Measurements from ENCODE around the gene MYOM3. TPM values are rescaled to one million over a fixed set of nuclear protein-coding genes. Genes with fewer than 3 reads are reported as not detected.
A peak's percentile ranks its signal among the peaks of the same experiment; 100 is the strongest.

Gene MYOM3
- total RNA-seq, 1 experiment from 2014 or later: not detected

- H3K4me1 ChIP-seq (ENCODE audit: insufficient read depth, low read length, poor library complexity, severe bottlenecking): no peaks in the 10 kb centered on the region
- ChIA-PET POLR2A (ENCODE audit: low non-redundant PET) (no interaction called here), CTCF (no interaction called here)
- no peak overlapping the region for H3K27ac ChIP-seq (ENCODE audit: low read depth, low read length, poor library complexity, severe bottlenecking)
- no peaks in the 10 kb centered on the region for H3K27me3 ChIP-seq (replicated peaks; ENCODE audit: insufficient read depth, low read depth, low read length, poor library complexity)
- no peaks in the 10 kb centered on the region for H3K36me3 ChIP-seq (ENCODE audit: insufficient read depth, low read length, poor library complexity, severe bottlenecking)
- no peak overlapping the region for H3K4me3 ChIP-seq (ENCODE audit: low read depth, low read length, poor library complexity, severe bottlenecking)
- TF ChIP-seq EZH2 (IDR thresholded peaks at IDR 0.05; ENCODE audit: borderline replicate concordance, low read depth, low read length, poor library complexity, severe bottlenecking) (no peak), CTCF (conservative IDR thresholded peaks at IDR 0.05; ENCODE audit: low read depth, low read length) (peak; percentile 17; the same call in 1 of the 2 replicates)
- no peak for DNase-seq (ENCODE audit: low spot score)
- no TSS peak for BruUV-seq (replicated peaks)
- intact Hi-C loops (cut with micrococcal nuclease; ENCODE audit: unreplicated experiment): no loop called here
- no peaks in the 10 kb centered on the region for H3K9me3 ChIP-seq (ENCODE audit: low read depth, low read length, poor library complexity, severe bottlenecking)
Observed at GRCh38 chr1:24157918-24158481, 46.1 kb upstream of the MYOM3 start.

GRCh38 chr1:24156542-24157260, 44.8 kb upstream of the MYOM3 start:
- ChIA-PET POLR2A (ENCODE audit: low non-redundant PET) (no interaction called here), CTCF (no interaction called here)
- BruUV-seq (replicated peaks): no TSS peak
- DNase-seq (ENCODE audit: low spot score): no peak
- no peaks in the 10 kb centered on the region for H3K36me3 ChIP-seq (ENCODE audit: insufficient read depth, low read length, poor library complexity, severe bottlenecking)
- no peaks in the 10 kb centered on the region for H3K4me1 ChIP-seq (ENCODE audit: insufficient read depth, low read length, poor library complexity, severe bottlenecking)
- no peak for TF ChIP-seq EZH2 (IDR thresholded peaks at IDR 0.05; ENCODE audit: borderline replicate concordance, low read depth, low read length, poor library complexity, severe bottlenecking)
- TF ChIP-seq CTCF (conservative IDR thresholded peaks at IDR 0.05; ENCODE audit: low read depth, low read length): no peak
- no peak overlapping the region for H3K4me3 ChIP-seq (ENCODE audit: low read depth, low read length, poor library complexity, severe bottlenecking)
- intact Hi-C loops (cut with micrococcal nuclease; ENCODE audit: unreplicated experiment): no loop called here
- no peak overlapping the region for H3K27ac ChIP-seq (ENCODE audit: low read depth, low read length, poor library complexity, severe bottlenecking)
- no peaks in the 10 kb centered on the region for H3K9me3 ChIP-seq (ENCODE audit: low read depth, low read length, poor library complexity, severe bottlenecking)
- no peaks in the 10 kb centered on the region for H3K27me3 ChIP-seq (replicated peaks; ENCODE audit: insufficient read depth, low read depth, low read length, poor library complexity)

- intact Hi-C loops (cut with micrococcal nuclease; ENCODE audit: unreplicated experiment): no loop called here
- BruUV-seq (replicated peaks): no TSS peak
- TF ChIP-seq EZH2 (IDR thresholded peaks at IDR 0.05; ENCODE audit: borderline replicate concordance, low read depth, low read length, poor library complexity, severe bottlenecking): no peak
- TF ChIP-seq CTCF (conservative IDR thresholded peaks at IDR 0.05; ENCODE audit: low read depth, low read length): peak; percentile 25; the same call in 1 of the 2 replicates
- H3K9me3 ChIP-seq (ENCODE audit: low read depth, low read length, poor library complexity, severe bottlenecking): no peaks in the 10 kb centered on the region
- no peaks in the 10 kb centered on the region for H3K36me3 ChIP-seq (ENCODE audit: insufficient read depth, low read length, poor library complexity, severe bottlenecking)
- no peak overlapping the region for H3K4me3 ChIP-seq (ENCODE audit: low read depth, low read length, poor library complexity, severe bottlenecking)
- ChIA-PET POLR2A (ENCODE audit: low non-redundant PET) (no interaction called here), CTCF (interaction anchor here (0.6 to 1.8 kb wide), 2 partner anchors 147 to 236 kb away, joined by 4 to 5 read pairs; no protein-coding TSS in a partner anchor)
- no peak overlapping the region for H3K27ac ChIP-seq (ENCODE audit: low read depth, low read length, poor library complexity, severe bottlenecking)
- DNase-seq (ENCODE audit: low spot score): peak; percentile 23
- peaks cover under 1% of the 10 kb centered on the region for H3K4me1 ChIP-seq (ENCODE audit: insufficient read depth, low read length, poor library complexity, severe bottlenecking)
- no peaks in the 10 kb centered on the region for H3K27me3 ChIP-seq (replicated peaks; ENCODE audit: insufficient read depth, low read depth, low read length, poor library complexity)
Observed at GRCh38 chr1:24155011-24155782, 43.3 kb upstream of the MYOM3 start.

Measured in A673 (cell line).